SK-N-SH treated with all-trans-retinoic acid at 6 μM for 48 hours (cell line): ENCODE results near the gene ABI1.

Source experiments
- BACH2 ChIP-seq: fragments of 250-450 bp; sonication (Bioruptor Pico); IDR thresholded peaks from 2 replicates; pipeline ENCODE4 v1.9.0; 2021; ENCODE audit warnings: mild to moderate bottlenecking, borderline replicate concordance
- CREB5 ChIP-seq: fragments of 250-450 bp; sonication (Bioruptor Pico); IDR thresholded peaks from 2 replicates; pipeline ENCODE4 v1.5.1; 2020; ENCODE audit warnings: low read depth, mild to moderate bottlenecking, moderate library complexity
- GLIS3 ChIP-seq: fragments of 250-450 bp; sonication (Bioruptor Pico); IDR thresholded peaks from 2 replicates; pipeline ENCODE4 v1.5.0; 2020; ENCODE audit warnings: mild to moderate bottlenecking, moderate library complexity
- PATZ1 ChIP-seq: fragments of 250-450 bp; sonication (Bioruptor Pico); IDR thresholded peaks from 2 replicates; pipeline ENCODE4 v1.8.0; 2020; ENCODE audit warnings: mild to moderate bottlenecking, moderate library complexity, borderline replicate concordance
- POU6F1 ChIP-seq: fragments of 250-450 bp; sonication (Bioruptor Pico); IDR thresholded peaks from 2 replicates; pipeline ENCODE4 v1.8.0; 2021; ENCODE audit warnings: low read depth, mild to moderate bottlenecking, moderate library complexity, borderline replicate concordance
- RARB ChIP-seq: fragments of 250-450 bp; sonication (Bioruptor Pico); IDR thresholded peaks from 2 replicates; pipeline ENCODE4 v1.8.0; 2021; ENCODE audit warnings: mild to moderate bottlenecking, moderate library complexity
- SNAI2 ChIP-seq: fragments of 250-450 bp; sonication (Bioruptor Pico); IDR thresholded peaks from 2 replicates; pipeline ENCODE4 v1.5.0; 2020; ENCODE audit warnings: mild to moderate bottlenecking, moderate library complexity
- TCF4 ChIP-seq: fragments of 250-450 bp; sonication (Bioruptor Pico); IDR thresholded peaks from 2 replicates; pipeline ENCODE4 v1.8.0; 2021; ENCODE audit warnings: mild to moderate bottlenecking, moderate library complexity, borderline replicate concordance
- TSHZ2 ChIP-seq: fragments of 250-450 bp; sonication (Bioruptor Pico); IDR thresholded peaks from 2 replicates; pipeline ENCODE4 v1.5.0; 2020; ENCODE audit warnings: mild to moderate bottlenecking, moderate library complexity
- ZC3H10 ChIP-seq: fragments of 250-450 bp; sonication (Bioruptor Pico); IDR thresholded peaks from 2 replicates; pipeline ENCODE4 v1.5.1; 2021; ENCODE audit warnings: mild to moderate bottlenecking, moderate library complexity
- ZFP3 ChIP-seq: fragments of 250-450 bp; sonication (Bioruptor Pico); IDR thresholded peaks from 2 replicates; pipeline ENCODE4 v1.5.0; 2020; ENCODE audit warnings: mild to moderate bottlenecking, moderate library complexity
- ZFP30 ChIP-seq: fragments of 450-650 bp; formaldehyde crosslinking; IDR thresholded peaks from 2 replicates; pipeline ENCODE4 v1.5.0; 2022; ENCODE audit warnings: mild to moderate bottlenecking, moderate library complexity

- TF ChIP-seq PATZ1 (CRISPR knock-in tag) (no peak), GLIS3 (CRISPR knock-in tag) (no peak), RARB (CRISPR knock-in tag) (no peak), SNAI2 (CRISPR knock-in tag) (no peak), TCF4 (CRISPR knock-in tag) (no peak), POU6F1 (CRISPR knock-in tag) (no peak), ZFP3 (CRISPR knock-in tag) (no peak), ZFP30 (CRISPR knock-in tag) (no peak), CREB5 (CRISPR knock-in tag) (no peak), TSHZ2 (no peak), BACH2 (no peak), ZC3H10 (CRISPR knock-in tag) (no peak)
These were observed 56.9 kb downstream of the ABI1 start for GRCh38 chr10:26803849-26804248.
